ENCODE measurements around the gene LARGE1. TPM values are rescaled to one million over a fixed set of nuclear protein-coding genes. Genes with fewer than 3 reads are reported as not detected.

The LARGE1 gene
- total RNA-seq, 2 experiments from 2014 or later: 0.18 to 0.58 TPM

DNA sequence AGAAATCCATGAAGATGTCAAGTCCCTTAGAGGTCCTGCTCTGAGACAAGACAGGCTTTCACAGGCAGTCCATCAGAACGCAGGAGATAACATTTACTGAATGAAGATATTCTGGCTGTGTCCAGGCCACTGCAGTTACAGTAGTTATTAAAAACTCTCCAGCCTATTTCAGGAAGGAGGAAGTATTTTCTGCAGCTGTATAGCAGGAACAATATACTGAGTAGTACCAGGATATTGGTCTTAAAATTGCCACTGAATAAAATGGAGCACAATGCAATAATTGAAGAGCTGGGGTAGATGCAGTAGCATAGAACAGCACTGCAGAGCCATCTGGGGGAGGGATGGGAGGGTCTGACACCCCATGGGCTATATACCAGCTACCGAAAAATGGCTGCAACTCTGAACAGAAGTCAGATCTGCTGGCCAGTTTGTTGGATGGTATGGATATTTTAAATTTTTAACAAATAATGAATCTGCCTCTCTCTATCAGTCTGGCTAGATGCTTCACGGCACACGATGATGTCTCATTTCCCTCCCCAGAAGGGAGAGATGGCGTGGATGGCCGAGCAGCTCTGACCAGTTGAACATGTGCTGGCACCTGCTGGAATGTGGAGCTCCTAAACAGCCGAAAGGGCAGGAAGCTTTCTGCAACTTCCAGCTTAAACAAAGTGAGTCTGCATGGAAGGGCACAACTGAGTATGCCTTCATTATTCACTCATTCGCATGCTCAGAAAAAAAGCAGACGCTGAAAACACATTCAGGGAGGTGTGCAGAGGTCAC is 520.0 kb downstream of the LARGE1 start:
- H3K4me3 Mint-ChIP-seq: no peak overlapping the region
- POLR2A ChIA-PET: interaction anchor here (0.6 kb wide), 1 partner anchor 1501 kb away, joined by 3 read pairs; no protein-coding TSS in a partner anchor
- no peaks in the 10 kb centered on the region for H3K4me1 Mint-ChIP-seq (ENCODE audit: low read depth)
- H3K27ac Mint-ChIP-seq: no peak overlapping the region
- ATAC-seq: no peak
- no peaks in the 10 kb centered on the region for H3K36me3 Mint-ChIP-seq (ENCODE audit: low read depth)
- H3K9me3 Mint-ChIP-seq (ENCODE audit: insufficient read depth): peaks cover 6% of the 10 kb centered on the region
- no peaks in the 10 kb centered on the region for H3K27me3 Mint-ChIP-seq (ENCODE audit: low read depth)
- no peak for DNase-seq
- CTCF ChIA-PET: no interaction called here

DNA sequence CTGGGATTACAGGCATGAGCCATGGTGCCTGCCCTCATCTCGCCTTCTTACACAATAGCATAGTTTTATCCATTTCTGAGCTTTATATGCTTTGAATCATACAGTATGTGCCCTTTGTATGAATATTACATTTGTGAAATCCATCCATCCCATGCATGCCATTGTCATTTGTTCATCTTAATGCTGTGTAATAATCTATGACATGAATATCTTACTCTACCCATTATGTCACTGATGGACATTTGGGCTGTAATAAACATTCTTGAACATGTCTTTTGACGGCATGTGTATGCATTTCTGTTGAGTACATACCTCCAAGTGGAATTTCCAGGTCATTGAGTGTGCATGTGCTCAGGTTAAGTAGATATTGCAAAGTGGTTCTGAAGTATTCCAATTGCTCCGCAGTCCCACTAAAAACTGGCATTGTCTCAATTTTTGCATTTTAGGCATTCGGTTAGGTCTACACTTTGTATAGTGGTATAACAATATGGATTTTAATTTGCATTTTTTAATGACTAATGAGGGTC is 522.8 kb downstream of the LARGE1 start:
- H3K4me1 Mint-ChIP-seq (ENCODE audit: low read depth): no peaks in the 10 kb centered on the region
- no peak overlapping the region for H3K4me3 Mint-ChIP-seq
- peaks cover 6% of the 10 kb centered on the region for H3K9me3 Mint-ChIP-seq (ENCODE audit: insufficient read depth)
- DNase-seq (no peak), ATAC-seq (no peak)
- H3K36me3 Mint-ChIP-seq (ENCODE audit: low read depth): no peaks in the 10 kb centered on the region
- H3K27ac Mint-ChIP-seq: no peak overlapping the region
- H3K27me3 Mint-ChIP-seq (ENCODE audit: low read depth): no peaks in the 10 kb centered on the region
- ChIA-PET CTCF (no interaction called here), POLR2A (no interaction called here)

DNA sequence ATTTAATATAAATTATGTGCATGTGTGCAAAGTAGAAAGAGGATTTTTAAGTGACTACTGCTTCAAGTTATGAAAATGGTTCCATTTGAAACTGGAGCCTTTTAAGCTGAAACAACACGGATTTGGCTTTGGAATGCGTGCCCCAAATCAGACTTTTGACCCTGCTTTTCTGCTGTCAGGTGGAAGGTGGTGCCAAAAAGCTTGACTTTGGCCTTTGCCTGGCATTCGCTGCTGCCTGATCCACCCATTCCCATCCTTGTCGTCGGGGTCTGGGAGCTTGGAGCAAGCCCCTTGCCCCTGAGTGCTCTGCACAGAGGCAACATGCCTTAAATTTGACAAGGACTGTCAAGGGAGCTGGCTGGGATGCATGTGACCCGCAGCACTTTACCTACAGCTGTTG is 526.8 kb downstream of the LARGE1 start:
- Mint-ChIP-seq H3K36me3 (ENCODE audit: low read depth) (no peaks in the 10 kb centered on the region), H3K27ac (no peak overlapping the region), H3K4me1 (ENCODE audit: low read depth) (no peaks in the 10 kb centered on the region), H3K9me3 (ENCODE audit: insufficient read depth) (peaks cover 6% of the 10 kb centered on the region), H3K27me3 (ENCODE audit: low read depth) (no peaks in the 10 kb centered on the region), H3K4me3 (no peak overlapping the region)
- ChIA-PET POLR2A (no interaction called here), CTCF (no interaction called here)
- DNase-seq (no peak), ATAC-seq (no peak)

DNA sequence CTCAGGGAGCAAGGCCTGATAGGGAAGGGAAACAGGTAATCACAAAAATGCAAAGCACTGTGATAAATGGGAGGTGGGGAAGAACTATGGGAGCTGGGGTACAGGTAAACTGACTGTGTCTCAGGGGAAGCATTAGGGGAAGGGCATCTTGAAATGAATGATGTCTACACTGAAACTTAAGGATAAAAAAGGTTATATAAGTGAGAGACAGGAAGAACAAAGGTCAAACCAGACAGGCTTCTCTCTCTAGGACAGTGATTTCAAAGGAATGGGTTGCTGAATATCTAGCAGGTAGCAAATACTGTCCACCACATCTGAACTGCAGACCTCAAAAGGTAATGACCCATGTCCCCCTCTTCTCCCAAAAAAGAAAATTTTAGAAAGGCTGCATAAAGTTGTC is 529.0 kb downstream of the LARGE1 start:
- POLR2A ChIA-PET: no interaction called here
- Mint-ChIP-seq H3K27ac (no peak overlapping the region), H3K4me1 (ENCODE audit: low read depth) (no peaks in the 10 kb centered on the region), H3K9me3 (ENCODE audit: insufficient read depth) (no peaks in the 10 kb centered on the region), H3K27me3 (ENCODE audit: low read depth) (no peaks in the 10 kb centered on the region), H3K4me3 (no peak overlapping the region), H3K36me3 (ENCODE audit: low read depth) (no peaks in the 10 kb centered on the region)
- DNase-seq (no peak), ATAC-seq (no peak)
- CTCF ChIA-PET: no interaction called here

DNA sequence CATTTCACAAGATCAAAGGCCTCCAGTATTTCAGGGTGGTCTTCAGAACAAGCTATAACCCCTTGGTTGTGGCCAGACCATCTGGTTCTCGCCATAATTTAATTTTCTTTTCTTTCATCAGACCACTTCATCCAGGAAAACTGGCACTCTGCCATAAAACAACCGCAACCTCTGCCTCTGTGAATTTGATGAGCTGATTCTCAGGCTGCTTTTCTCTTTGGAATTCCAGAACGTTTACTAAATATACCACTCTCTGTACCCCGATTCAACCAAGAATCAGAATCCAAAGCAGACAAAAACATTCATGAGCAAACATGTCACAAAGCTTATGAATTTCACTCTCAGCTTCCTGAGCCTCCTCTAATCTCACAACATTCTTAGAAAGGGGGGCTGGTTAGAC is 530.3 kb downstream of the LARGE1 start:
- Mint-ChIP-seq H3K27ac (no peak overlapping the region), H3K9me3 (ENCODE audit: insufficient read depth) (no peaks in the 10 kb centered on the region), H3K4me1 (ENCODE audit: low read depth) (no peaks in the 10 kb centered on the region), H3K27me3 (ENCODE audit: low read depth) (no peaks in the 10 kb centered on the region), H3K36me3 (ENCODE audit: low read depth) (no peaks in the 10 kb centered on the region), H3K4me3 (no peak overlapping the region)
- no peak for ATAC-seq
- ChIA-PET POLR2A (no interaction called here), CTCF (no interaction called here)
- DNase-seq: no peak

DNA sequence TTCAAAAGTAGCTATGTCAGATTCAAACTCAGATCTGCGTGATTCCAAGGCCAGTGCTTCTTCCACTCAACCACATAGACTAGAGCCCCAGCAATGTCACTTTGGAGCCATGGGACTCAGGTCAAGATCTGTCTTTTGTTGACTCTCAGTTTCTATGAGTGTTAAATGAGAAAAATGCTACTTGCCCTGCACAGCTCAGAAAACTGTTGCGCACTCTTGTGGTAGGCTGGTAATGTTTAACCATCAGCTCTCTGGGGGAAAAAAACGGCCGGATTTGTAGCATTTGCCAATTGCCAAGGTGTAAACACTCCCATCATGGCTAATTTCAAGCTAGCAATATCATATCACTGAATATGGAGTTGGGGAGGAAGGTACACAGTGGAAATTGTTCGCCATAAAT is 534.0 kb downstream of the LARGE1 start:
- no peak overlapping the region for H3K27ac Mint-ChIP-seq
- ATAC-seq: no peak
- no peaks in the 10 kb centered on the region for H3K9me3 Mint-ChIP-seq (ENCODE audit: insufficient read depth)
- H3K36me3 Mint-ChIP-seq (ENCODE audit: low read depth): no peaks in the 10 kb centered on the region
- H3K4me3 Mint-ChIP-seq: no peak overlapping the region
- no peak for DNase-seq
- no peaks in the 10 kb centered on the region for H3K27me3 Mint-ChIP-seq (ENCODE audit: low read depth)
- CTCF ChIA-PET: no interaction called here
- no peaks in the 10 kb centered on the region for H3K4me1 Mint-ChIP-seq (ENCODE audit: low read depth)
- POLR2A ChIA-PET: no interaction called here

DNA sequence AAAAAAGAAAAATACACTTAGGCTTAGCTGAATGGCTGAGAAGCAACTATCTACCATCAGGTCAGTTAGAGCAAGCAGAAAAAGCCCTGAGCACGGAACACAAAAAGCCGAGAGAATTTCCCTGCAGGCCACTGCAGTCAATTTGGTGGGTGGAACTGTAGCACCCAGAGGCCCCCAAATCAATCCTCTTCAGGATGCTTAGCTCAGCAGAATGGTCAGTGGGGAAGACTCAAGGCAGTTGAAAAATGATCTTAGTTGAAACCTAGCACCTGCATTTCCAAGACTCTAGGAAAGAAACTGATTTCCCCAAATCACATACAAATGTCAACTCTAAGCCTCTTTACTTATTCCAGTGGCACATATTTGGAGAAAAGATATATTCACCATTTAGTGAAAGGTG is 534.7 kb downstream of the LARGE1 start:
- ChIA-PET CTCF (no interaction called here), POLR2A (no interaction called here)
- no peaks in the 10 kb centered on the region for H3K9me3 Mint-ChIP-seq (ENCODE audit: insufficient read depth)
- no peak for DNase-seq
- H3K27me3 Mint-ChIP-seq (ENCODE audit: low read depth): no peaks in the 10 kb centered on the region
- H3K4me3 Mint-ChIP-seq: no peak overlapping the region
- no peaks in the 10 kb centered on the region for H3K36me3 Mint-ChIP-seq (ENCODE audit: low read depth)
- H3K4me1 Mint-ChIP-seq (ENCODE audit: low read depth): no peaks in the 10 kb centered on the region
- ATAC-seq: no peak
- no peak overlapping the region for H3K27ac Mint-ChIP-seq

DNA sequence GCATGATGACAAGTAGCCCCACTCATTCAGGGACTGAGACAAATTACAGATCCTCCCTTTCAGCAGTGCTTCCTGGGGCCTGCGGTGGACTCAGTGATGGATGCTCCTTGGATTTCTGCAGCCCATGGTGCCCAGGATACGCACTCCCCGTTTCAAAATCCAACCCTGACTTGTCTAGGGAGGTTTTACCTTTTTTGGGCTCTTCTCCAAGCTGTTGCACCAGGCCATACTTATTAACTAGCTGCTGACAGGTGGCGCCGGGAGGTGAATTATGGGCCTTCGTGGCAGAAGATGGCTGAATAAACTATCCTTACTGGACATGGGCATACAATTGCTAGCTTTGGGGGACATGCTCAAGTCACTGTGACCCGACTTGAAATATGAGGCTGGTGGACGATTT is 537.8 kb downstream of the LARGE1 start:
- no peaks in the 10 kb centered on the region for H3K4me1 Mint-ChIP-seq (ENCODE audit: low read depth)
- DNase-seq (no peak), ATAC-seq (no peak)
- no peak overlapping the region for H3K27ac Mint-ChIP-seq
- peaks cover 6% of the 10 kb centered on the region for H3K9me3 Mint-ChIP-seq (ENCODE audit: insufficient read depth)
- ChIA-PET POLR2A (no interaction called here), CTCF (no interaction called here)
- no peaks in the 10 kb centered on the region for H3K27me3 Mint-ChIP-seq (ENCODE audit: low read depth)
- H3K36me3 Mint-ChIP-seq (ENCODE audit: low read depth): no peaks in the 10 kb centered on the region
- H3K4me3 Mint-ChIP-seq: no peak overlapping the region

DNA sequence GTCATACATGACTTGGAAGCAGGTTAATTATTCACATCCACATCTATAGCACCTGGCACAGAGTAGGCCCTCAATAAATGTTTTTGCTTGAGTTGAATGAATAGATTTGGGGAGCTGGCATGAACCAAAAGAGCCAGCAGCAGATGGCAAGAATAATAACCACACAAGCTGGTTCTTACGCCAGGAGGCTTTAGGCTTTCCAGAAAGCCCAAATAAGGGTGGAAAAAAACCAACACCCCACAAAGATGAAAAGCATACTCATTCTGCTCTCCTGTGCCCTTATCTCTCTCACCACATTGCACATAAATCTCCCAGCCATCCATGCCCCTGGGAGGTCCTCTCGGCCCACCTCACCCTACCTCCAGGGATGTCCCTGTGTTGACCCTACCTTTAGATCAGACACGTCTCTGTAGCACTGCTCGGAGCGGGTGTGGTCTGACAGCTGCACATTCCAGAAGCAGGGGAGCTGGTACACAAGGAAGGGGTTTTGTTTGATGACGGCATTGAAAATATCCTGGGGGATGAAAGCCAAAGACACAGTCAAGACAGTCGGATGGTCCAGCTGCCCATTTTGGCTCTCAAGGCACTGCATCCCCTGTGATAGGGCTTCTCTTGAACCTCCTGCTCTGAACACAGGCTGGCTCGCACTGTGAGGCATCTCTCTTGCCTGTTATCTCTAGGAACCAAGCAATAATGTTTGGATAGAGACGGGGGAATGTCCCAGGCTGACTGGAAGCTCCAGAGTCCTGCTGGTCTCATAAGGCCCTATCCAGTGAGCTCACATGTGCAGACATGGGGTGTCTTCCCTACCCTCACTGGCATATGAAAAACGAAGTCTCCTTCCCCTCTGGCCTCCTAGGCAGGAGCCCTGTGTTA is 538.5 kb downstream of the LARGE1 start:
- no peak for ATAC-seq
- no peak overlapping the region for H3K4me3 Mint-ChIP-seq

DNA sequence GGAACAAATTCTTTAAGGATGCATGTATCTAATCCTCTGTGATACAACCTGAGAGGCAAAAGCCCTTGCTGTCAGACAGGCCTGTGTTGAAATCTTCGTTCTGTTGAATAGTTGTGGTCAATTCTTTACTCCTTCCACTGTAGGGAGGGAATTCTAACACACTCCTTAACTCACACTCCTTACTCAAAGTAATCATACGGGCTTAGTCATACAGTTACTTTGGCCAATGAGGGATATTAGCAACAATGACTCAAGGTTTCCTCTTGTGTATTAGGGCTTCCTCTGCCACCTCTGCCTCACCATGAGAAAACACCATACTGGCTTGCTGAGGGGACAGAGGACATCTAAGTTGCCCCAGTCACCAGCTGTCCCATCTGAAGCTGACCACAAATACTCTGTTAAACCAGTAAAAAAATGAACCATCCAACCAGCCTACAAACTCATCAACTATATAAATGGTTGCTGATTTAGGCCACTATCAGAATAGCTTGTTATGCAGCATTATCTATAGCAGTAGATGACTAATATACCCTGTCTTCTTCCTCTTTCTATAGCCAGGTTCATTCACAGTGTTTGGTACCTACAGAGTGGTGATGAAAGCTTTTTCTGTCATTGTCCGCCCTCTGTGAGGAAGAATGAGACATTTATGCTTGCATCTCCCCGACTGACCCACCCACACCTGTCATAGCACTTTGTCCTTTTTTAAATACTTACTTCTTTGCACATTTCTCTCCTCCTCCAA is 539.3 kb downstream of the LARGE1 start:
- Mint-ChIP-seq H3K9me3 (ENCODE audit: insufficient read depth) (peaks cover 14% of the 10 kb centered on the region), H3K27me3 (ENCODE audit: low read depth) (no peaks in the 10 kb centered on the region), H3K27ac (no peak overlapping the region), H3K4me3 (no peak overlapping the region), H3K4me1 (ENCODE audit: low read depth) (no peaks in the 10 kb centered on the region), H3K36me3 (ENCODE audit: low read depth) (no peaks in the 10 kb centered on the region)
- ATAC-seq: no peak
- no peak for DNase-seq
- CTCF ChIA-PET: no interaction called here
- POLR2A ChIA-PET: no interaction called here

More for the DNA sequence above, 538.5 kb downstream of the LARGE1 start:
- Mint-ChIP-seq H3K27me3 (ENCODE audit: low read depth) (no peaks in the 10 kb centered on the region), H3K4me1 (ENCODE audit: low read depth) (no peaks in the 10 kb centered on the region), H3K9me3 (ENCODE audit: insufficient read depth) (peaks cover 13% of the 10 kb centered on the region), H3K27ac (no peak overlapping the region), H3K36me3 (ENCODE audit: low read depth) (no peaks in the 10 kb centered on the region)
- DNase-seq: no peak
- CTCF ChIA-PET: no interaction called here
- POLR2A ChIA-PET: no interaction called here

DNA sequence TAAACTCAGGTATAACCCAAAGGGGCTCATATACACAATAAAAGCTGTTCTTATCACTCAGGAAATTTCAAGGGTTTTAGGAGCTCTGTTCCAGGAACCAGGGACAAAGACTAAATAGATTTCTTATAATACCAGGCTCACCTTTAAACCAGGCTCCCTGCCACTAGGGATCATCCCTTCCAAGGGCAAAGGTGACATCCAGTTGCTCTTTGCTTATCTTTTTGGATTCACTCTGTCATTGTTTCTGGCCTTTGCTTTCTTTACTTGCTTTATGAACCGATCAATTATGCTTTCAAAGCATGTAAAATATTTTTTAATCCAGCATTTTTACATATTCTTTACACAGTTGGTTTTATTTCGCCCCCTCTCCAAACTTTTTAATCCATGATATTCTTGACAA is 540.4 kb downstream of the LARGE1 start:
- ChIA-PET CTCF (no interaction called here), POLR2A (no interaction called here)
- H3K4me1 Mint-ChIP-seq (ENCODE audit: low read depth): no peaks in the 10 kb centered on the region
- peaks cover 14% of the 10 kb centered on the region for H3K9me3 Mint-ChIP-seq (ENCODE audit: insufficient read depth)
- no peak overlapping the region for H3K27ac Mint-ChIP-seq
- DNase-seq (no peak), ATAC-seq (no peak)
- no peaks in the 10 kb centered on the region for H3K27me3 Mint-ChIP-seq (ENCODE audit: low read depth)
- H3K4me3 Mint-ChIP-seq: no peak overlapping the region
- H3K36me3 Mint-ChIP-seq (ENCODE audit: low read depth): no peaks in the 10 kb centered on the region

DNA sequence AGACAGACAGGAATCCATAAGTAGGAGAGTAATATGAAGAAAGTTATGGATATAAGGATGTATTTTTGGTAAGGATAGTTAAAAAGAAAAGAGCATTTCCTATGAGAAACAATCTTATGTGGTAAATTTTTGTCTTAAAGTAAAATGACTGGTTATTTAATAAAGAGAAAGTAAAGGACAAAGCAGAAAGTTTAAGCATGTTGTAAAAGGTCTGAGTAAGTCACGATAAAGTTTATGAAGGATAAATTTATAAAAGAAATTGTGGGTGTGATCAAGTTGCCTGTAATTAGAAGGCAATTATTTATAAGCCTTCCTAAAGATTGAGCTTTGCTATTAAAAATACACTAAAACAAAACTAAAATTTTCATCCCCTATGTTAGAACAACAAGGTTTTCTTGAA is 547.4 kb downstream of the LARGE1 start:
- no peak overlapping the region for H3K27ac Mint-ChIP-seq
- peaks cover 12% of the 10 kb centered on the region for H3K9me3 Mint-ChIP-seq (ENCODE audit: insufficient read depth)
- CTCF ChIA-PET: no interaction called here
- DNase-seq: no peak
- POLR2A ChIA-PET: no interaction called here
- ATAC-seq: no peak
- no peaks in the 10 kb centered on the region for H3K27me3 Mint-ChIP-seq (ENCODE audit: low read depth)
- no peak overlapping the region for H3K4me3 Mint-ChIP-seq
- no peaks in the 10 kb centered on the region for H3K4me1 Mint-ChIP-seq (ENCODE audit: low read depth)
- no peaks in the 10 kb centered on the region for H3K36me3 Mint-ChIP-seq (ENCODE audit: low read depth)
